NCI-H2171 treated with DMSO at 0.1 percent for 48 hours (cell line): ENCODE results near the gene EPOP.

Experiments
- DNase-seq: peaks from one replicate; lab custom pipeline; 2025; lab: John Stamatoyannopoulos, UW

The EPOP gene

GRCh38 chr17:38705803-38706504 lies 31.2 kb upstream of the EPOP start:
- peak; percentile 79 for DNase-seq

- DNase-seq: no peak
Observed at GRCh38 chr17:38705523-38705802, 30.7 kb upstream of the EPOP start.

GRCh38 chr17:38704606-38705522 lies 30.1 kb upstream of the EPOP start, which contains the start of gene MLLT6:
Gene MLLT6, plus strand, starts transcription at chr17:38705273. Its CDS starts 360 bp downstream, at chr17:38705633.
- DNase-seq: peak; percentile 71

GRCh38 chr17:38703742-38704605 lies 29.2 kb upstream of the EPOP start:
- DNase-seq: peak; percentile 48

GRCh38 chr17:38702916-38703741 lies 28.4 kb upstream of the EPOP start:
- DNase-seq: no peak

GRCh38 chr17:38702166-38702915 lies 27.6 kb upstream of the EPOP start:
- peak; percentile 60 for DNase-seq

- peak; percentile 34 for DNase-seq
Observed at GRCh38 chr17:38701504-38702165, 26.9 kb upstream of the EPOP start.

GRCh38 chr17:38698760-38699159 lies 24.0 kb upstream of the EPOP start:
- DNase-seq: no peak

- DNase-seq: peak; percentile 46
Observed at GRCh38 chr17:38697061-38697820, 22.5 kb upstream of the EPOP start.

- DNase-seq: no peak
Observed at GRCh38 chr17:38693700-38694329, 19.1 kb upstream of the EPOP start.

GRCh38 chr17:38691154-38691553 lies 16.4 kb upstream of the EPOP start:
- no peak for DNase-seq

- no peak for DNase-seq
Observed at GRCh38 chr17:38690386-38690785, 15.6 kb upstream of the EPOP start.

- DNase-seq: no peak
Observed at GRCh38 chr17:38687286-38687685, 12.5 kb upstream of the EPOP start.

GRCh38 chr17:38685491-38685890 lies 10.7 kb upstream of the EPOP start:
- no peak for DNase-seq

GRCh38 chr17:38681096-38681495 lies 6.3 kb upstream of the EPOP start:
- no peak for DNase-seq

- no peak for DNase-seq
Observed at GRCh38 chr17:38677819-38678218, 3.1 kb upstream of the EPOP start.

GRCh38 chr17:38676706-38677504 lies 2.1 kb upstream of the EPOP start:
- peak; percentile 48 for DNase-seq
